Measurements from ENCODE around the gene SLC17A5. TPM values are rescaled to one million over a fixed set of nuclear protein-coding genes. Genes with fewer than 3 reads are reported as not detected.

The SLC17A5 gene
- total RNA-seq, 2 experiments from 2014 or later = 4.2 to 5.0 TPM

- no peak overlapping the region for H3K4me3 Mint-ChIP-seq
- ATAC-seq (no peak), DNase-seq (no peak)
- peaks cover 14% of the 10 kb centered on the region for H3K36me3 Mint-ChIP-seq (ENCODE audit: low read depth)
- H3K4me1 Mint-ChIP-seq (ENCODE audit: low read depth) = no peaks in the 10 kb centered on the region
- intact Hi-C loops (cut with micrococcal nuclease) = no loop called here
- H3K9me3 Mint-ChIP-seq = no peaks in the 10 kb centered on the region
- no peak for TF ChIP-seq CTCF (IDR thresholded peaks at IDR 0.05)
- CTCF ChIA-PET = interaction anchor here (0.7 to 1.1 kb wide), 2 partner anchors 48 to 89 kb away, joined by 3 read pairs; no protein-coding TSS in a partner anchor
- H3K27me3 Mint-ChIP-seq = no peaks in the 10 kb centered on the region
- no peak overlapping the region for H3K27ac Mint-ChIP-seq
- POLR2A ChIA-PET = interaction anchor here (13.3 kb wide), 1 partner anchor 88 kb away, joined by 204 read pairs; the partner anchor contains the start of gene EEF1A1
Measured at GRCh38 chr6:73604461-73604860, 49.3 kb downstream of the SLC17A5 start.

- DNase-seq = no peak
- Mint-ChIP-seq H3K9me3 (no peaks in the 10 kb centered on the region), H3K4me1 (ENCODE audit: low read depth) (no peaks in the 10 kb centered on the region), H3K4me3 (no peak overlapping the region), H3K27ac (peak overlapping the region; percentile 11), H3K27me3 (no peaks in the 10 kb centered on the region), H3K36me3 (ENCODE audit: low read depth) (peaks cover 14% of the 10 kb centered on the region)
- ChIA-PET POLR2A (interaction anchor here (13.3 kb wide), 1 partner anchor 87 kb away, joined by 204 read pairs; the partner anchor contains the start of gene EEF1A1), CTCF (interaction anchor here (0.7 to 1.1 kb wide), 2 partner anchors 49 to 89 kb away, joined by 3 read pairs; no protein-coding TSS in a partner anchor)
- no peak for TF ChIP-seq CTCF (IDR thresholded peaks at IDR 0.05)
- intact Hi-C loops (cut with micrococcal nuclease) = no loop called here
- no peak for ATAC-seq
Measured at GRCh38 chr6:73604020-73604419, 49.8 kb downstream of the SLC17A5 start.

GRCh38 chr6:73586416-73586974, 67.3 kb downstream of the SLC17A5 start:
- intact Hi-C loops (cut with micrococcal nuclease) = no loop called here
- Mint-ChIP-seq H3K4me1 (ENCODE audit: low read depth) (peaks cover 26% of the 10 kb centered on the region), H3K4me3 (peak overlapping the region; percentile 90), H3K27me3 (no peaks in the 10 kb centered on the region), H3K36me3 (ENCODE audit: low read depth) (no peaks in the 10 kb centered on the region), H3K9me3 (peaks cover 2% of the 10 kb centered on the region), H3K27ac (peak overlapping the region; percentile 100)
- POLR2A ChIA-PET = interaction anchor here (0.6 to 6.2 kb wide), 7 partner anchors 20 to 136 kb away, joined by 3 to 159 read pairs (median 3); partner anchors contain the start of gene EEF1A1
- no peak for TF ChIP-seq CTCF (IDR thresholded peaks at IDR 0.05)
- ATAC-seq = no peak
- CTCF ChIA-PET = interaction anchor here (0.8 to 3.4 kb wide), 5 partner anchors 25 to 147 kb away, joined by 3 to 18 read pairs (median 4); partner anchors contain the start of genes EEF1A1 and SLC17A5
- DNase-seq = no peak

- TF ChIP-seq CTCF (IDR thresholded peaks at IDR 0.05) = no peak
- intact Hi-C loops (cut with micrococcal nuclease) = no loop called here
- ATAC-seq = peak; percentile 77
- Mint-ChIP-seq H3K4me1 (ENCODE audit: low read depth) (peaks cover 29% of the 10 kb centered on the region), H3K4me3 (peak overlapping the region; percentile 90), H3K9me3 (peaks cover 4% of the 10 kb centered on the region), H3K27ac (peak overlapping the region; percentile 100), H3K36me3 (ENCODE audit: low read depth) (no peaks in the 10 kb centered on the region), H3K27me3 (no peaks in the 10 kb centered on the region)
- CTCF ChIA-PET = interaction anchor here (1.1 to 3.4 kb wide), 4 partner anchors 25 to 148 kb away, joined by 3 to 18 read pairs (median 5); partner anchors contain the start of genes EEF1A1 and SLC17A5
- POLR2A ChIA-PET = interaction anchor here (0.6 to 6.2 kb wide), 9 partner anchors 10 to 257 kb away, joined by 3 to 159 read pairs (median 4); partner anchors contain the start of gene EEF1A1
- DNase-seq = peak; percentile 69
Measured at GRCh38 chr6:73585566-73586415, 68.0 kb downstream of the SLC17A5 start.
